ENCODE data around the gene EIF4G3. TPM values are rescaled to one million over a fixed set of nuclear protein-coding genes. Genes with fewer than 3 reads are reported as not detected.

Gene EIF4G3
- total and polyA plus RNA-seq, 9 of the 15 experiments (the other 6 are each of a cell fraction or from before 2014, with no cell fraction given): 6.7 to 40.5 (median 32.1) TPM

GRCh38 chr1:20883766-20884165 lies 292.9 kb downstream of the EIF4G3 start (continued):
- TF ChIP-seq TOE1 (IDR thresholded peaks at IDR 0.05; ENCODE audit: borderline replicate concordance) (no peak), TOE1 (CRISPR knock-in tag; IDR thresholded peaks at IDR 0.05; ENCODE audit: borderline replicate concordance, low read depth) (no peak)

- POLR2A ChIA-PET: no interaction called here
- intact Hi-C loops (cut with micrococcal nuclease): no loop called here
- Histone ChIP-seq H3K27me3 (ENCODE audit: control insufficient read depth in 2 of 2, insufficient read depth in 2 of 2, low read length in 2 of 2) (no peaks in the 10 kb centered on the region), H3K4me1 (replicated peaks in 1 of 2; ENCODE audit: control insufficient read depth in 2 of 2, insufficient read depth in 2 of 2, low read length in 2 of 2) (no peaks in the 10 kb centered on the region), H3K27ac (ENCODE audit: extremely low read depth, low read depth, low read length) (no peak overlapping the region), H2AFZ (ENCODE audit: low read depth, low read length) (no peak overlapping the region), H3K36me3 (ENCODE audit: control insufficient read depth, insufficient read depth, low read length) (peaks cover 12% of the 10 kb centered on the region; the same call in 2 of the 3 replicates), H3K79me2 (ENCODE audit: control insufficient read depth, insufficient read depth, low read length) (no peaks in the 10 kb centered on the region), H3K9me1 (ENCODE audit: control insufficient read depth, insufficient read depth, low read length) (no peaks in the 10 kb centered on the region), H3K9me3 (replicated peaks; ENCODE audit: control insufficient read depth, insufficient read depth, low read depth, low read length) (no peaks in the 10 kb centered on the region), H3K4me3 (no peak overlapping the region), H3K4me2 (ENCODE audit: insufficient read depth, low read length) (no peak overlapping the region), H4K20me1 (replicated peaks; ENCODE audit: control insufficient read depth, insufficient read depth, low read length) (no peaks in the 10 kb centered on the region), H3K9ac (ENCODE audit: insufficient read depth in 1 of 2, low read depth in 2 of 2, low read length in 2 of 2) (no peak overlapping the region)
- no TSS peak for BruUV-seq (replicated peaks)
- FAIRE-seq (no peak), ATAC-seq (no peak), DNase-seq (ENCODE audit: extremely low read depth in 1 of 4, low spot score in 3 of 4) (no peak)
- WGBS (ENCODE audit: insufficient coverage, low coverage, missing lambda C conversion rate): 55% methylated on average over 5 of the region's 5 CpGs
- in situ Hi-C loops (cut with MboI): no loop called here
- CTCF ChIA-PET (ENCODE audit: low intra/inter-chr PET ratio): interaction anchor here (0.6 kb wide), 1 partner anchor 132 kb away, joined by 3 read pairs; no protein-coding TSS in a partner anchor
- TF ChIP-seq SNRNP70 (optimal IDR thresholded peaks at IDR 0.05; ENCODE audit: low read depth, low read length): no peak
- TF ChIP-seq NR1H2 (CRISPR knock-in tag; IDR thresholded peaks at IDR 0.05): no peak
- TF ChIP-seq ARID2 (IDR thresholded peaks at IDR 0.05): no peak
- no peak for TF ChIP-seq HIVEP1 (CRISPR knock-in tag; IDR thresholded peaks at IDR 0.05)
- no peak for TF ChIP-seq RBFOX2 (IDR thresholded peaks at IDR 0.05; ENCODE audit: low read depth, low read length)
- no peak for TF ChIP-seq SFPQ (IDR thresholded peaks at IDR 0.05; ENCODE audit: low read depth, low read length)
- TF ChIP-seq SIX5 (IDR thresholded peaks at IDR 0.05; ENCODE audit: borderline replicate concordance in 1 of 2, insufficient read depth in 1 of 2, low read depth in 1 of 2, low read length in 2 of 2): no peak
- no peak for TF ChIP-seq TRIM24 (IDR thresholded peaks at IDR 0.05)
- no peak for TF ChIP-seq FOXK1 (CRISPR knock-in tag; IDR thresholded peaks at IDR 0.05; ENCODE audit: borderline replicate concordance)
- no peak for TF ChIP-seq CREM (IDR thresholded peaks at IDR 0.05; ENCODE audit: low read depth)
These were observed 293.9 kb downstream of the EIF4G3 start for GRCh38 chr1:20882837-20883236.

Data from K562 (cell line).